ENCODE results near the gene ZNF467.

ZNF467 gene

DNA sequence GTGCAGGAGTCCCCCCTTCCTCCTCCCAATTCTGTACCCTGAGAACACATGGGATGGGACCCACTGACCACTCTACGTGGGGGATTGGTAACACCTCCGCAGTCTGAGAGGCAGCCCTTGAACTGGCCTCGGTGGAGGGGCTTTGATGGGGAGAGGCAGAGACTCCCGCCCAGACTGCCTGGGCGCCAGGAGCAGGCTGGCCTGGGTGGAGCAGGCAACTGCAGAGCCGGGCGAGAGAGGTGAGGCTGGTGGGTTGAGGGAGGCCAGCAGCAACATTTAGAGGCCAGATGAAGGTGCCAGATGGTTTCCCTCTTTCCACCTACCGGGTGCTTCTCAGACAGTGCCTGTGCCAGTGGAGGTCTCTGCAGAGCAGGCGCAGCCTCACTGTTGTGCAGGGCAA, 30.7 kb upstream of the ZNF467 start:
- DNase-seq, result no peak

DNA sequence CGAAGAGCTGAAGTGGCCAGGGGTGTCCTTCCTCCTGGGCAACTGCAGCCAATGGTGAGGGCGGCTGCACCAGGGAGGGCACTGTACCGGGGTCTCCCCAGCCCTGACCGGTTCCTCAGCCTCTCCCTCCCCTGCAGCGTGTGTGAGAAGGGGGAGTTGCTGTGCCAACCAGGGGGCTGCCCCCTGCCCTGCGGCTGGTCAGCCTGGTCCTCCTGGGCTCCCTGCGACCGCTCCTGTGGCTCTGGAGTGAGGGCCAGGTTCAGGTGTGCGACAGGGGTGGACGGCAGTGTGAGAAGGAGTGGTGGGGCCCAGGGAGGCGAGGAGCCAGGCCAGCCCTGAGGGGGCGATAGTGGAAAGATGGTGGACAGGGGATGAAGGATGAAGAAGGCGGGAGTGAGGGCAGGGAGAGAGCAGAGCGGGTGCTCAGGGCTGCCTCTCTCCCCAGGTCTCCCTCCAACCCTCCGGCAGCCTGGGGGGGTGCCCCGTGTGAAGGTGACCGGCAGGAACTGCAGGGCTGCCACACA, 30.2 kb upstream of the ZNF467 start:
- DNase-seq, result no peak

DNA sequence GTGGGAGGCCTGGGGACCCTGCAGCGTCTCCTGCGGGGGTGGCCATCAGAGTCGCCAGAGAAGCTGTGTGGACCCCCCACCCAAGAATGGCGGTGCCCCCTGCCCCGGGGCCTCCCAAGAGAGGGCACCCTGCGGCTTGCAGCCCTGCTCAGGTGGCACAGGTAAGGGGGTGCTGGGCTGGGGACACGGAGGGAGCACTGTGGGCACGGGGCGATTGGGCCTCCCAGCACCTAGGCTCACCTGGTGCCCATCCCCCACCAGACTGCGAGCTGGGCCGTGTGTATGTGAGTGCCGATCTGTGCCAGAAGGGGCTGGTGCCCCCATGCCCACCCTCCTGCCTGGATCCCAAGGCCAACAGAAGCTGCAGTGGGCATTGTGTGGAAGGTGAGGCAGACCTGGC, 29.6 kb upstream of the ZNF467 start:
- DNase-seq, result no peak

DNA sequence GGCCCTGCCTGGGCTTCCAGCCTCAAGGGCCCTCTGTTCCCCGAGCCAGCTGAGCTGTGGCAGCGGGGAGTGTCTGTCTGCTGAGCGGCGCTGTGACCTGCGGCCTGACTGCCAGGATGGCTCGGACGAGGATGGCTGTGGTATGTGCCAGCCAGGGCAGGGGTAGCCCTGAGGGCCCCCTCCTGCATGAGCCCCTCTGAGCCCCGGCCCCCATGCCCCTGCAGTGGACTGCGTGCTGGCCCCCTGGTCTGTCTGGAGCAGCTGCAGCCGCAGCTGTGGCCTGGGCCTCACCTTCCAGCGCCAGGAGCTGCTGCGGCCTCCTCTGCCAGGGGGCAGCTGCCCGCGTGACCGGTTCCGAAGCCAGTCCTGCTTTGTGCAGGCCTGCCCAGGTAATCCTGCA, 28.4 kb upstream of the ZNF467 start:
- DNase-seq, result no peak

DNA sequence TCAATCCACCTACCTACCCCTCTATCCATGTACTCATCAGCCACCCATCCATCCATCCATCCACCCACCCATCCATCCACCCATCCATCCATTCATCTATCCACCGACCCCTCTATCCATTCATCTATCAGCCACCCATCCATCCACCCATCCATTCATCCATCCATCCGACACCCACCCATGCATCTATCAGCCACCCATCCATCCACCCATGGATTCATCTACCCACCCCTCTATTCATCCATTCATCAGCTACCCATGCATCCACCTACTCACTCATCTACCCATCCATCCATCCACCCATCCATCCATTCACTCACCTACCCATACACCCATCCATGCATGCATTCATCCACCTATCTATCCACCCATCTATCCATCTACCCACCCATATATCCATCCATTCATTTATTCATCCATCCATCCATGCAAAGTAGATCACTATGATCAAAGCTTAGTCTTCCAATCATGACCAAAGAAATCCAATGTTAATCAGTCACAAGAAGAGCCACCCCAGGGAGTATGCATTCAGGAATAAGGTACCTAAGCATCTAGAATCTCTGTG, 27.7 kb upstream of the ZNF467 start:
- no peak for DNase-seq

DNA sequence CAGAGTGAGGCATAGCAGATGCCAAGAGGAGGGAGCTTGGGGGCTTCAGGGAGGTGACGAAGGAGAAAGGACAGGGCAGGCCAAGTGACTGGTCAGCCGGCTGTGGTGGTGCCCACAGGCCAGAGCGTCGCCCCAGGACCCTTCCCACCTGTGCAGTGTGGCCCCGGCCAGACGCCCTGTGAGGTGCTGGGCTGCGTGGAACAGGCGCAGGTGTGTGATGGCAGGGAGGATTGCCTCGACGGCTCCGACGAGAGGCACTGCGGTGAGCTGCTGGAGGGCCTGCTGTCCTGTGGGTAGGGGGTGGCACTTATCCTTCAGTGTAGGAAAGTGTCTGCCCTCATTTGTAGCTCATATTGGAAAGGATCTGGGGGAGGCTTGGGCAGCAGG, 26.8 kb upstream of the ZNF467 start:
- no peak for DNase-seq

DNA sequence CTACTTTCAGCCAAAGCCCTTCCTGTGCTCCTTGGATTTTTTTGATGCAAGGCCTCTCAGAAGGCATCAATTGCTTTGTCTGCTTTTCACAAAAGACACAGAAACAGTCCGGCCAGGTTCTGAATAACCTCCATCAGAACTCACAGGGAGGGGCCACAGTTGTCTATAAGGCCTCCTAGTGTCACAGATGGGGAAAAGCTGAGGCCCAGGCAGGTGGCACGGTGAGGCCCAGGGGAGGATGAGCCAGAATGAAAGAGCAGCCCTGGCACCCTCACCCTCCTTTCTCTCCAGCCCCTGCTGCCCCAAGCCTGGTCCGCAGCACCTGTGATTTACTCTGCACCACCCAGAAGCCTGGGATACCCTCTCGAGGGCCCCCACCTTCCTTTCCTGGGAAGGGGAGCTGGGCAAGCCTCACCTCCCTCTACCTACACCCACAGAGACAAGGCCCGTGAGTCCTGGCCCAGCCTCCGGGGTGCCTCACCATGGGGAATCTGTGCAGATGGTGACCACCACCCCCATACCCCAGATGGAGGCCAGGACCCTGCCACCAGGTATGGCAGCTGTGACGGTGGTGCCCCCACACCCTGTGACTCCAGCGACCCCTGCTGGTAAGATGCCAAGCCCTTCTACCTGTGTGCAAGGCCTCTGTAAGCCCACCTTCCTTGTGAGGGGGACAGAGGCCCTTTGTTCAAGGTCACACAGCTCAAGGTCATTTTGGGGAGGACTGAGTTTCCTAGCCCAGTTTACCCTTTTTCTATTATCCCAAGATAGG, 26.2 kb upstream of the ZNF467 start:
- peak; percentile 27 for DNase-seq

DNA sequence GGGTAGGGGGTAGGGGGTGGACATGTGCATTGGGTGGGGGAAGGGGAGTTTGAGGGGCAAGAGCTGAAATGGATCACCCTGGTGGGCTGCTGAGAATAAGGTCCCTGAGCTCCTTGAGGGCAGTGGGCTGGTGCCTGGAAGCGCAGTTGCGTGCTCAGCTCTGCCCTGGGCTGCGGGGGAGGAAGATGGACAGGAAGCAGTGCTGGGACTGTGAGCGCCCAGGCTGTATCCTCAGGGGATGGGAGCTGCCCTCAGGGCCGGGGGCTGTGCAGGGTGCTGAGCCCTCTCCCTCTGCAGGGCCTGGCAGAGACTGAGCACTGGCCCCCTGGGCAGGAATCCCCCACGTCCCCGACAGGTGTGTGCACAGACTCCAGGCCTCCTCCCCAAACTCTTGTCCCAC, 24.4 kb upstream of the ZNF467 start:
- no peak for DNase-seq

DNA sequence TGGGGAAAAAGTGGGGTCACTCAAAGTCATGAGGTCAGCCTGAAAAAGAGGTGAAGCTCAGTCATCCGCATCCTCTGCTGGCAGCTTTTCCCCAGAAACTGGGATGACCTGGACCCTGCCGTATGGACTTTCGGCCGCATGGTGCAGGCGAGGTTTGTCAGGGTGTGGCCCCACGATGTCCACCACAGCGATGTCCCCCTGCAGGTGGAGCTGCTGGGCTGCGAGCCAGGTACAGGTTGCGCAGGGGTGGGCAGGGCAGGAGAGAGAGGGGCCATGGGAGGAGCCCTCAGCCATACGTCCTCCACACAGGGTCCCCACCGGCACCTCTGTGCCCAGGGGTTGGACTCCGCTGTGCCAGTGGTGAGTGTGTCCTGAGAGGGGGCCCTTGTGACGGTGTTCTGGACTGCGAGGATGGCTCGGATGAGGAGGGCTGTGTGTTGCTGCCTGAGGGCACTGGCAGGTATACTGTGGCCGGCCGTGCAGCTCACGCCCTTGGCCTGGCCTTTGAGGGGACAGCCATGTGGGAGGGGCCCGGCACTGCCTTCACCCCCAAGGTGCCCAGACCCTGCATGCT, 23.0 kb upstream of the ZNF467 start:
- no peak for DNase-seq

DNA sequence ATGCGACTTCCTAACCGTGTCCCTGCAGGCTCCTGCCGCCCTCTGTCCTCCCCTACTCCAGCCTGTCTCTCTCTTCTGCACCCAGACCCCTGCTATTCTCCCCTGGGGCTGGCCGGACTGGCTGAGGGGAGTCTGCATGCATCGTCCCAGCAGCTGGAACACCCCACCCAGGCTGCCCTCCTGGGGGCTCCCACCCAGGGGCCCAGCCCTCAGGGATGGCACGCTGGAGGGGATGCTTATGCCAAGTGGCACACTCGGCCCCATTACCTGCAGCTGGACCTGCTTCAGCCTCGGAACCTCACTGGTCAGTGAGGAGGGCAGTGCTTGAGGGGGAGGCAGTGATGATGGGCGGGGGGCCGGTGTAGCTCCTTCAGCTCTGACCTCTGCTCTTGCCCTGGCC, 21.7 kb upstream of the ZNF467 start:
- no peak for DNase-seq

DNA sequence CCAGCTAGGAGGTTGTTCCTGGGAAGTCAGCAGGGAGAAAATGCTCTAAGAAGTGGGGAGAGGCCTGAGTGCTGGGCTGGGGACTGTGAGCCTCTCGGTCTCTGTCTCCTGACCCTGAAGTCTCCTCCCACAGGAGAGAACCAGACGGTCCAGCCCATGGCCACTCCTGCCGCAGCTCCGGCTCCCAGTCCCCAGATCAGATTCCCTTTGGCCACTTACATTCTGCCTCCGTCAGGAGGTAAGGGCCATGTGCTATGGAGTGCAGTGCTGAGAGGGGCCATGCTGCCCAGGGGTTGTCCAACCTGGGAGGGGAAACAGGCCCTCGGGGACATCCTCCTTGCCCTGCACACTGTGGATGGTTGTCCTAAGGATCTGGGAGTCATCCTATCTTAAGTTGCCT, 21.3 kb upstream of the ZNF467 start:
- no peak for DNase-seq

DNA sequence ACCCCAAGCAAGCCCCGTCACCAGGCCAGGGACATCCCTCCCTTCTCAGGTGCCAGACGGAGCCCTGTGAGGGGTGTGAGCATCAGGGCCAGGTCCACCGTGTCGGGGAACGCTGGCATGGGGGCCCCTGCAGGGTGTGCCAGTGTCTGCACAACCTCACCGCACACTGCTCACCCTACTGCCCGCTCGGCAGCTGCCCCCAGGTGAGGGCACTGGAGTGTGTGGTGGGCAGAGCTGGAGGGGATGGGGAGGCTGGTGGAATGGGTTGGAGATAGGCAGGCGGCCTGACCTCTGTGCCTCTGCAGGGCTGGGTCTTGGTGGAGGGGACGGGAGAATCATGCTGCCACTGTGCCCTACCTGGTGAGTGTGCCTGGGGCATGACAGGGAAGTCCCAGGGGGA, 19.9 kb upstream of the ZNF467 start:
- no peak for DNase-seq

DNA sequence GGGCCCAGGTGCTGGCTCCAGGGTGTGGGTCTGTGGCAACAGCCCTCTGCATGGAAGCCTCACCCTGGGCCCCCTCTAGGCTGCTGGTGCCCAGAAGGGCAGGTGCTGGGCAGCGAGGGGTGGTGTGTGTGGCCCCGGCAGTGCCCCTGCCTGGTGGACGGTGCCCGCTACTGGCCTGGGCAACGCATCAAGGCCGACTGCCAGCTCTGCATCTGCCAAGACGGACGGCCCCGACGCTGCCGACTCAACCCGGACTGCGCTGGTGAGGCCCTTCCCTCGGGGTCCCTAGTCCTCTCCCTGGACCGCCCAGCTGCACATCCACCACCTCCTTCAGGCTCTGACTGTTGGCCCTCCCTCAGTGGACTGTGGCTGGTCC, 18.8 kb upstream of the ZNF467 start:
- DNase-seq, result no peak

DNA sequence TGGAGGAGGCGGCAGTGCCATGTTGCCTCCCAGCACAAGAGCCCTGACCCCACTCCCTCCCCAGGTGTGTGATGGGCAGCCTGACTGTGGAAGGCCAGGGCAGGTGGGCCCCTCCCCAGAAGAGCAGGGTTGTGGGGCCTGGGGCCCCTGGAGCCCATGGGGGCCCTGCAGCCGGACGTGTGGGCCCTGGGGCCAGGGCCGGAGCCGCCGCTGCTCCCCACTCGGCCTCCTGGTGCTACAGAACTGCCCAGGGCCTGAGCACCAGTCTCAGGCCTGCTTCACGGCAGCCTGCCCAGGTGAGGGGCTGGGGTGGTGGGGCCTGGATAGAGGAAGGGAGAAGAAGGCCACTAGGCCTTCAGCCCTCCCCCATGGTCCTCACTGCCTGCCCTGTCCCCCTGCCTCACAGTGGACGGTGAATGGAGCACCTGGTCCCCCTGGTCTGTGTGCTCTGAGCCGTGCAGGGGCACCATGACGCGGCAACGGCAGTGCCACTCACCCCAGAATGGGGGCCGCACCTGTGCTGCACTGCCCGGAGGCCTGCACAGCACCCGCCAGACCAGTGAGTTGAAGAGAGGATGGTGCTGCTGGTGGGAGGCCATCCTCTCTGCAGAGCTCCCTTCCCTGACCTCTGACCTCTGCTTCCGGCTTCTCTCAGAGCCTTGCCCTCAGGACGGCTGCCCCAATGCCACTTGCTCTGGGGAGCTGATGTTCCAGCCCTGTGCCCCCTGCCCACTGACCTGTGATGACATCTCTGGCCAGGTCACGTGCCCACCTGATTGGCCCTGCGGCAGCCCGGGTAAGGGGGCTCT, 18.2 kb upstream of the ZNF467 start:
- no peak for DNase-seq

DNA sequence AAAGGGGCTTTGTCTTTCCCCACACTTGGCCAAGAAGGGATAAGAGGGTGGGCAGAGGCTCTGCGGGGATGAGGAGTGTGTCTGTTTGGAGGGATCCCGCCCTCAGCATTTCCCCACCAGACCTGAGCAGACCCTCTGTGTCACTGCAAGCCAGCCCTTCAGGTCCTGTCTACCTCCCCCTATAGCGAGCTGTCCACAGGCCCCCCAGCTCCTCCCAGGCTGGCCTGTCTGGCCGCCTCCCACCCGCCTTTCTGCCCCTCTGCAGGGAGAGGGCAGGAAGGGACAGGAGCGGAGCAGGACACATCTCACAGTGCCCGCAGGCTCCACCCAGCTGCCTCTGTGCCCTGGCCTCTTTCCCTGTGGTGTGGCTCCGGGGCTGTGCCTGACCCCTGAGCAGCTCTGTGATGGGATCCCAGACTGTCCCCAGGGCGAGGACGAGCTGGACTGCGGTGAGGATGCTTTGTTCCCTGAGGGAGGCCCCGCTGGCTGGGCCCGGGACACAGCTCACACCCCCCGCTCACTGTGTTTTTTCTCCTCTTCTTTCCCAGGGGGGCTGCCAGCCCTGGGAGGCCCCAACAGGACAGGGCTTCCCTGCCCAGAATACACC, 17.5 kb upstream of the ZNF467 start:
- DNase-seq, result no peak

DNA sequence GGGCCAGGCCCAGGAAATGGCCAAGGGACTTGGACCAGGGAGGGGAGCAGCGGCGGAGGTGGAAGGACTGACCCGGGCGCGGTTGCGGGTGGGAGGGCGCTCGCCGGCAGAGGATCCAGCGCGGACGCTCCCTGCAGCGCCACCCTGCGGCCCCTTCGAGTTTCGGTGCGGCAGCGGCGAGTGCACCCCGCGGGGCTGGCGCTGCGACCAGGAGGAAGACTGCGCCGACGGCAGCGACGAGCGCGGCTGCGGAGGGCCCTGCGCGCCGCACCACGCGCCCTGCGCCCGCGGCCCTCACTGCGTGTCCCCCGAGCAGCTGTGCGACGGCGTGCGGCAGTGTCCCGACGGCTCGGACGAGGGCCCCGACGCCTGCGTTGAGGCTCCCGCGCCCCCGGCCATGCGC, 16.8 kb upstream of the ZNF467 start:
- DNase-seq, result peak; percentile 32

DNA sequence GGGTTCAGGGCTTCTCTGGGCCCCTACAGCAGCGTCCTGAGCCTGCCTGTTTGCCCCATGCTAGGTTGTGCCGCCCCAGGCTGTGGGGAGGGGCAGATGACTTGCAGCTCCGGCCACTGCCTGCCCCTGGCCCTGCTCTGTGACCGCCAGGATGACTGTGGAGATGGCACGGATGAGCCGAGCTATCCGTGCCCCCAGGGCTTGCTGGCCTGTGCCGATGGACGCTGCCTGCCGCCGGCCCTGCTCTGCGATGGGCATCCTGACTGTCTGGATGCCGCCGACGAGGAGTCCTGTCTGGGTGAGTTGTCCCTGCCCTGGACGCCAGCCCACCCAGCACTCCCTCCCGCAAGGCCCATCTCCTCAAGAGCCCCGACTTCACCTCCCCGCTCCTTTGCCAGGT, 15.7 kb upstream of the ZNF467 start:
- DNase-seq, result no peak

DNA sequence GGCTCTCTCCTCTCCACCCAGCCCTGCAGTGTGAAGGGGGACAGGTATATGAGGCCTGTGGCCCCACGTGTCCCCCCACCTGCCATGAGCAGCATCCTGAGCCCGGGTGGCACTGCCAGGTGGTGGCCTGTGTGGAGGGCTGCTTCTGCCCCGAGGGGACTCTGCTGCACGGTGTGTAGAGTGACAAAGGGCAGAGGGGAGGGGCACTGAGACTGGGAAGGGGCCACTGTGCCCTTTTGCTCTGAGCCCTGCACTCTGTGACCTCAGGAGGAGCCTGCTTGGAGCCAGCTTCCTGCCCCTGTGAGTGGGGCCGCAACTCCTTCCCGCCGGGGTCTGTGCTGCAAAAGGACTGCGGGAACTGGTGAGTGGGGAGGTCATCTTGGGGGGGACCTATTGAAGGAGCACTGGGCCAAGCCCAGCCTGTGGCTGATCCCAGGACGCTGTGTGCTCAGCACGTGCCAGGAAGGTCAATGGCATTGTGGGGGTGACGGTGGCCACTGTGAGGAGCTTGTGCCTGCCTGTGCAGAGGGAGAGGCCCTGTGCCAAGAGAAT, 15.0 kb upstream of the ZNF467 start:
- DNase-seq, result no peak

DNA sequence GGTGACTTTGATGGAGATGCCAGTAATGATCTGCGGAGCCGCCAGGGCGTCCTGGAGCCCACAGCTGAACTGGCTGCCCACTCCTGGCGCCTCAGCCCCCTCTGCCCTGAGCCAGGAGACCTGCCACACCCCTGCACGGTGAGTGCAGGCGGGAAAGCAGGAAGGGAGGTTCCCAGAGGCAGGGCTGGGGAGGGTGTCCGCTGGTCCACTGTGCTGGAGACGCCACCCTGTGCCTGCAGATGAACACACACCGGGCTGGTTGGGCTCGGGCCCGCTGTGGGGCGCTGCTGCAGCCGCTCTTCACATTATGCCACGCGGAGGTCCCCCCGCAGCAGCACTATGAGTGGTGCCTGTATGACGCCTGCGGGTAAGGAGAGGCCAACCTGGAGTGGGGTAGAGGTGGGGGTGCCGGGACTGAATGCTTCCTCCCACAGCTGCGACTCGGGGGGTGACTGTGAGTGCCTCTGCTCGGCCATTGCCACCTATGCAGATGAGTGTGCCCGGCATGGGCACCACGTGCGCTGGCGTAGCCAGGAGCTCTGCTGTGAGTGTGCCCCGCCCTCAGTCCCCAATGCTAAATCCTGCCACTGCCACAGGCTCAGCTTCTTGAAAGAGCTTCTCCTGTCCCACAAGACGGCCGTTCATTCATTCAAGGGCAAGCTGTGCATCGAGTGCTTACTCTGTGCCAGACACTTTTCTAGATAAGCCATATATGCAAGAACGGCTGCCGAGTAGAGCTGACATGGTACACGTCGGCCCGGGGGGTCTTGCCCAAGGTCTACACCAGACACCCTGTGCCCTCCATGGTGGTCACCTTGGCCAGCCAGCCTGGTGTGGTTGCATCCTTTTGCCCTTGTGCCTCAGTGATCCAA, 14.3 kb upstream of the ZNF467 start:
- DNase-seq, result no peak

DNA sequence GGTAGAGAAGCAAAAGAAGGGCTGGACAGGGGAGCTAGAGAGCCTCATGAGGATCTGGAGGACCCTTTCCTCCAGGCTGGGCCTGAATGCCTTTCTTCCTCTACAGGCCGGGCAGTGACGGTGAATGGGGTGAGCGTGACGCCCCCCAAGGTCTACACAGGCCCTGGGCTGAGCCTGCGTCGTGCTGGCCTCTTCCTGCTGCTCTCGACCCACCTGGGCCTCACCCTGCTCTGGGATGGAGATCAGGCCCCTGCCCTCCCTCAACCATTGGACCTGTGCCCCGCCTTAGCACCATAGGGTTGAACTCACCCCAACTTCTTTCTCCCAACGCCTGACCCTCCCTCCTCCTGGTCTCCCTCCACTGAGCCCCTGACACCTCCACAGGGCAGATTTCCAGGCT, 12.6 kb upstream of the ZNF467 start:
- DNase-seq, result no peak

DNA sequence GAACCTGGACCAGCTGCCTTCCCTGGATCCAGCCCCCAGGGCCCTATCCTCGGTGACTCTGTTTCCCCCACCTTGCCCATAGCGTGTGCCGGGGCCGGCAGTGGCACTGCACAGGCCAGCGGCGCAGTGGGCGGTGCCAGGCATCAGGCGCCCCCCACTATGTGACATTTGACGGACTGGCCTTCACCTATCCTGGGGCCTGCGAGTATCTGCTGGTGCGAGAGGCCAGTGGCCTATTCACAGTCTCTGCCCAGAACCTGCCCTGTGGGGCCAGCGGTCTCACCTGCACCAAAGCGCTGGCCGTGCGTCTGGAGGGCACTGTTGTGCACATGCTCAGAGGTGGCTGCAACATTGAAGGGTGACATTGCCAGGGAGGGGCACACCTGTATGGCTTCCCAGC, 12.0 kb upstream of the ZNF467 start:
- DNase-seq, result no peak

DNA sequence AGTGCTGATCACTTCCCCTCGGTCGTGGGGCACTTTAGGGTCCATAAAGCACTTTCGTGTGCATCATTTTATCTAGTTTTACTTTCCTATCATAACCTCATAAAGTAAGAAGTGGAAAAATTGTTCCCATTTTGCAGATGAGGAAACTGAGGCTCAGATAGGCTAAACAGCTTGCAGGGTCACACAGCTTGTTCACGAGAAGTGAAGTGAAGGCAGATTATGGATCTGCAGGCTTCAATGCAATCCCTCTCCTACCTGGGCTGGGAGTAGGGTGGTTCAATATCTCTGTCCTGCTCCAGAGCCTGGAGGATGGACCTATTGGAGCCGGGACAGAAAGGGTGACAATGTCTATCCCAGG, 10.8 kb upstream of the ZNF467 start:
- no peak for DNase-seq

Measured in activated CD4-positive, alpha-beta T cell treated with anti-CD3 and anti-CD28 coated beads, Interleukin-2, amount 50 U/mL, for 16 hours (primary cell).